Neural progenitor cell (in vitro differentiated cells): ENCODE measurements around the gene LTBP1. TPM values are rescaled to one million over a fixed set of nuclear protein-coding genes. Genes with fewer than 3 reads are reported as not detected.

ENCODE experiments used
- DNase-seq: peaks from one replicate; pipeline ENCODE4 v3.0.0-alpha.2; 2016; ENCODE audit warnings: low spot score
- H2AFZ ChIP-seq: fragments of 200-600 bp; sonication (generic); replicated peaks from 2 replicates; pipeline ENCODE4 v1.6.1; 2016; ENCODE audit warnings: antibody characterized with exemption
- H3F3A ChIP-seq: fragments of 200-600 bp; sonication (generic); 2 replicates; pipeline ENCODE4 v1.6.1; 2016; ENCODE audit warnings: antibody characterized with exemption, low read depth
- H3K27ac ChIP-seq: fragments of 200-600 bp; sonication (generic); 2 replicates; pipeline ENCODE4 v1.5.1; 2016; ENCODE audit warnings: mild to moderate bottlenecking
- H3K27me3 ChIP-seq: fragments of 200-600 bp; sonication (generic); 2 replicates; pipeline ENCODE4 v1.6.1; 2016; ENCODE audit warnings: mild to moderate bottlenecking, moderate library complexity
- H3K36me3 ChIP-seq: fragments of 200-600 bp; sonication (generic); 2 replicates; pipeline ENCODE4 v1.5.1; 2016
- H3K4me1 ChIP-seq: fragments of 200-600 bp; sonication (generic); 2 replicates; pipeline ENCODE4 v1.6.1; 2016; ENCODE audit warnings: mixed run types
- H3K4me2 ChIP-seq: fragments of 200-600 bp; sonication (generic); 2 replicates; pipeline ENCODE4 v1.6.1; 2016
- H3K4me3 ChIP-seq: fragments of 200-600 bp; sonication (generic); 2 replicates; pipeline ENCODE4 v1.5.1; 2016
- H3K79me2 ChIP-seq: fragments of 200-600 bp; sonication (generic); 2 replicates; pipeline ENCODE4 v1.6.1; 2016; ENCODE audit warnings: low read depth
- H3K9ac ChIP-seq: fragments of 200-600 bp; sonication (generic); 2 replicates; pipeline ENCODE4 v1.6.1; 2016
- H3K9me3 ChIP-seq: fragments of 200-600 bp; sonication (generic); 2 replicates; pipeline ENCODE4 v1.5.1; 2016; ENCODE audit warnings: low read depth
- H4K20me1 ChIP-seq: fragments of 200-600 bp; sonication (generic); 2 replicates; pipeline ENCODE4 v1.6.1; 2016; ENCODE audit warnings: low read depth
- H3K27ac Mint-ChIP-seq: 3 replicates; pipeline ENCODE4 v1.8.0; 2021; ENCODE audit warnings: mixed read lengths
- H3K27me3 Mint-ChIP-seq: 2 replicates; pipeline ENCODE4 v1.8.0; 2022; ENCODE audit warnings: low read depth, mild to moderate bottlenecking, inconsistent platforms, moderate library complexity, mixed read lengths; ENCODE audit not compliant: insufficient read depth
- H3K36me3 Mint-ChIP-seq: 3 replicates; pipeline ENCODE4 v1.8.0; 2021; ENCODE audit warnings: mixed read lengths
- H3K4me1 Mint-ChIP-seq: 3 replicates; pipeline ENCODE4 v1.8.0; 2021; ENCODE audit warnings: mixed read lengths
- H3K4me3 Mint-ChIP-seq: 3 replicates; pipeline ENCODE4 v1.8.0; 2021; ENCODE audit warnings: mild to moderate bottlenecking, moderate library complexity, mixed read lengths
- H3K9me3 Mint-ChIP-seq: 3 replicates; pipeline ENCODE4 v1.8.0; 2020; ENCODE audit warnings: mixed read lengths
- EZH2 ChIP-seq: fragments of 200-600 bp; sonication (generic); IDR thresholded peaks from 2 replicates; pipeline ENCODE4 v1.6.1; 2017; ENCODE audit warnings: antibody characterized with exemption, mild to moderate bottlenecking, moderate library complexity
- EZH2phosphoT487 ChIP-seq: fragments of 200-600 bp; sonication (generic); IDR thresholded peaks from 2 replicates; pipeline ENCODE4 v1.6.1; 2017; ENCODE audit warnings: antibody characterized with exemption
- total RNA-seq: library from RNA; depleted of rRNA; stranded (reverse); fragments of >200 nt; gene quantifications from 2 replicates; pipeline ENCODE4 v1.2.3, GENCODE V29; 2015; ENCODE audit warnings: low replicate concordance
- TF ChIP-seq, protein P1 (sequence below): fragments of 200-600 bp; sonication (generic); IDR thresholded peaks from 2 replicates; pipeline ENCODE4 v1.5.1; 2017; ENCODE audit warnings: antibody characterized with exemption, mild to moderate bottlenecking

The LTBP1 gene
- total RNA-seq, 1 donor from 2014 or later, result 50.5 TPM

DNA sequence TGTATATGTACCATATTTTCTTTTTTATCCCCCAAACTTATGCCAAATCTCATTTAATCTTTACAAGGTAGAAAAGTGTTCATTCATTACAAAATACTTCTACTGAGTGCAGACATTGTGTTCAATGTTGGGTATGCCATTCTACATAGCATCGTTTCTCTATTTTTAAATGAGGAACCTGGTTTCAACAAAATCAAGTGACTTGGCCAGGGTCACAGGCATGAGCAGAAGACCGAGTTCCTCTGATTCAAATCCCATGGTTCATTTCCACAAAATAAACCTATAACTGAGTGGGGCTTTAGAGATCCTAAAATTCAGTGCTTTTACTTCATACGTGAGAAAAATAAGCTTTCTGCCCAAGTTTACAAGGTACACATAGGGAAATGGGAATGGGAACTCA is 448.3 kb downstream of the LTBP1 start:
- Mint-ChIP-seq H3K9me3 (peaks cover 3% of the 10 kb centered on the region), H3K4me3 (no peak overlapping the region), H3K27me3 (no peaks in the 10 kb centered on the region), H3K4me1 (peaks cover 4% of the 10 kb centered on the region), H3K27ac (no peak overlapping the region), H3K36me3 (peaks cover 3% of the 10 kb centered on the region)
- Histone ChIP-seq H3K36me3 (no peaks in the 10 kb centered on the region), H3K79me2 (no peaks in the 10 kb centered on the region), H3K27ac (no peak overlapping the region), H3K4me2 (no peak overlapping the region), H3K27me3 (no peaks in the 10 kb centered on the region), H3K9ac (no peak overlapping the region), H2AFZ (no peak overlapping the region), H3K4me3 (no peak overlapping the region), H3F3A (no peaks in the 10 kb centered on the region), H3K9me3 (no peaks in the 10 kb centered on the region), H4K20me1 (no peaks in the 10 kb centered on the region), H3K4me1 (no peaks in the 10 kb centered on the region)
- TF ChIP-seq EZH2 (no peak), EZH2phosphoT487 (no peak)
- TF ChIP-seq, protein P1, sequence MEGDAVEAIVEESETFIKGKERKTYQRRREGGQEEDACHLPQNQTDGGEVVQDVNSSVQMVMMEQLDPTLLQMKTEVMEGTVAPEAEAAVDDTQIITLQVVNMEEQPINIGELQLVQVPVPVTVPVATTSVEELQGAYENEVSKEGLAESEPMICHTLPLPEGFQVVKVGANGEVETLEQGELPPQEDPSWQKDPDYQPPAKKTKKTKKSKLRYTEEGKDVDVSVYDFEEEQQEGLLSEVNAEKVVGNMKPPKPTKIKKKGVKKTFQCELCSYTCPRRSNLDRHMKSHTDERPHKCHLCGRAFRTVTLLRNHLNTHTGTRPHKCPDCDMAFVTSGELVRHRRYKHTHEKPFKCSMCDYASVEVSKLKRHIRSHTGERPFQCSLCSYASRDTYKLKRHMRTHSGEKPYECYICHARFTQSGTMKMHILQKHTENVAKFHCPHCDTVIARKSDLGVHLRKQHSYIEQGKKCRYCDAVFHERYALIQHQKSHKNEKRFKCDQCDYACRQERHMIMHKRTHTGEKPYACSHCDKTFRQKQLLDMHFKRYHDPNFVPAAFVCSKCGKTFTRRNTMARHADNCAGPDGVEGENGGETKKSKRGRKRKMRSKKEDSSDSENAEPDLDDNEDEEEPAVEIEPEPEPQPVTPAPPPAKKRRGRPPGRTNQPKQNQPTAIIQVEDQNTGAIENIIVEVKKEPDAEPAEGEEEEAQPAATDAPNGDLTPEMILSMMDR, result no peak
- DNase-seq, result no peak

DNA sequence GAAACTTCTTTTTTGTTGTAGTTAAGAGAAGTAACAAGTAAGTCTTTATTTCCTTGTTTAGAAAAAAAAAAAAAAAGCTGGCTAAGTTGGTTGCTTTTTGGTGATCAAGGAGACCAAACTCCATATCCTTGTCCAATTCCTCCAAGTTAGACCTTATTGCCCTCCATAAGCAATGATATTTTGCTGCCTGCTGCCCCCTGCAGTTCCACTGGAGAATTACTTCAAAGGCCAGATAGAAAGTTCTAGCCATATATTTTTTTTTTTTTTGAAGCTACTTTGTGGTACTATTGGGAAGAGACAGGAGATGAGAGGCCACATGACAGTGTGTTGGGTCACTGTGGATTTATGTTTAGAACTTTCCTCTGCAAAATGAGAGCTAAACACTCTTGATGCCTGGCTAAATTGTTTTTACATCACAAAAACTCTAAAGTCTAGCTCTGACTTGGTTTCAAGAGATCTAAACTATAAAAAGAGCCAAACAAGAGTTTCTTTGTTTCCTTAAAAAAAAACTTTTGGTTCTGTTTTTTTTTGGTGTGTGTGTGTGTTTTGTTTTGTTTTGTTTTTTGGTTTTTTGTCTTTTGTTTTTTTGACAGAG is 449.0 kb downstream of the LTBP1 start:
- Mint-ChIP-seq H3K4me3 (no peak overlapping the region), H3K4me1 (peaks cover 4% of the 10 kb centered on the region), H3K36me3 (peaks cover 3% of the 10 kb centered on the region), H3K9me3 (peaks cover 3% of the 10 kb centered on the region), H3K27me3 (no peaks in the 10 kb centered on the region), H3K27ac (no peak overlapping the region)
- peak; percentile 23 for DNase-seq
- Histone ChIP-seq H3K27me3 (no peaks in the 10 kb centered on the region), H2AFZ (no peak overlapping the region), H3F3A (no peaks in the 10 kb centered on the region), H3K27ac (no peak overlapping the region), H3K4me1 (no peaks in the 10 kb centered on the region), H3K36me3 (no peaks in the 10 kb centered on the region), H3K9ac (no peak overlapping the region), H3K9me3 (no peaks in the 10 kb centered on the region), H3K4me3 (no peak overlapping the region), H3K4me2 (no peak overlapping the region), H4K20me1 (no peaks in the 10 kb centered on the region), H3K79me2 (no peaks in the 10 kb centered on the region)
- TF ChIP-seq EZH2phosphoT487, result no peak
- TF ChIP-seq, protein P1, result peak; percentile 73

GRCh38 chr2:33404321-33404720 is 457.6 kb downstream of the LTBP1 start:
- Mint-ChIP-seq H3K27ac (no peak overlapping the region), H3K4me1 (no peaks in the 10 kb centered on the region), H3K9me3 (peaks cover 10% of the 10 kb centered on the region), H3K4me3 (no peak overlapping the region), H3K27me3 (no peaks in the 10 kb centered on the region), H3K36me3 (no peaks in the 10 kb centered on the region)
- Histone ChIP-seq H3K27ac (no peak overlapping the region), H3K4me1 (no peaks in the 10 kb centered on the region), H3K27me3 (no peaks in the 10 kb centered on the region), H3K9me3 (peaks cover 15% of the 10 kb centered on the region), H4K20me1 (no peaks in the 10 kb centered on the region), H3F3A (no peaks in the 10 kb centered on the region), H2AFZ (no peak overlapping the region), H3K4me2 (no peak overlapping the region), H3K79me2 (no peaks in the 10 kb centered on the region), H3K36me3 (no peaks in the 10 kb centered on the region), H3K4me3 (no peak overlapping the region), H3K9ac (no peak overlapping the region)
- no peak for TF ChIP-seq EZH2phosphoT487
- no peak for TF ChIP-seq EZH2
- TF ChIP-seq, protein P1, result no peak
- no peak for DNase-seq
